ENCODE results near the gene SUN2.

SUN2 gene

GRCh38 chr22:38699784-38700183, 56.0 kb downstream of the SUN2 start:
- TF ChIP-seq TEAD4 (IDR thresholded peaks at IDR 0.05) (no peak), EGR1 (IDR thresholded peaks at IDR 0.05) (no peak)

DNA sequence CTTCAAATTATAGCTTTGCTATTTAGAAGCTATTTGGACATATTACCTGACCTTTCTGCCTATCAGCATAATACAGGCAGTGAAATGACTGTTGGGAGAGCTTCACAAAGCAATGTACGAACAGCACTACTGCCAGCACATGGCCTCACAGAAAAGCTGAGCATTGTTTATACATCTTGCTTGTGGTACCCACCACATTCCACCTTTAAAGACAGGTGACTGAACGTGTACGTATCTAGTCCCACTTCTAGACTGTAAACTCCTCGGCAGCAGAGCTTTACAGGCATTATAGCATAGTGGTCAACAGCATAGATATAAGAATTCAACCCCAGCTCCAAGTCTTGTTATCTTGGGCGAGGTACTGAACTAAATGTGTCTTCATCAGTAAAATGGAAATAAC, 56.7 kb downstream of the SUN2 start:
- TF ChIP-seq FOXM1 (IDR thresholded peaks at IDR 0.05; ENCODE audit: borderline replicate concordance, low read depth): no peak
- TF ChIP-seq RAD21 (IDR thresholded peaks at IDR 0.05; ENCODE audit: low read depth): no peak
- TF ChIP-seq MAX (IDR thresholded peaks at IDR 0.05): no peak

GRCh38 chr22:38698407-38699094, 57.2 kb downstream of the SUN2 start:
- TF ChIP-seq ZBTB7A (IDR thresholded peaks at IDR 0.05; ENCODE audit: low read depth) (no peak), TAF1 (IDR thresholded peaks at IDR 0.05; ENCODE audit: low read depth) (no peak), FOXM1 (IDR thresholded peaks at IDR 0.05; ENCODE audit: borderline replicate concordance, low read depth) (no peak), EP300 (IDR thresholded peaks at IDR 0.05; ENCODE audit: borderline replicate concordance) (no peak)

- TF ChIP-seq TCF12 (IDR thresholded peaks at IDR 0.05; ENCODE audit: low read depth): no peak
- no peak for TF ChIP-seq MAX (IDR thresholded peaks at IDR 0.05)
- no peak for TF ChIP-seq ZBTB7A (IDR thresholded peaks at IDR 0.05; ENCODE audit: low read depth)
- no peak for TF ChIP-seq RAD21 (IDR thresholded peaks at IDR 0.05; ENCODE audit: low read depth)
- TF ChIP-seq CEBPB (IDR thresholded peaks at IDR 0.05): no peak
- no peak for TF ChIP-seq FOXM1 (IDR thresholded peaks at IDR 0.05; ENCODE audit: borderline replicate concordance, low read depth)
- TF ChIP-seq REST (IDR thresholded peaks at IDR 0.05; ENCODE audit: low read depth): no peak
- no peak for TF ChIP-seq TAF1 (IDR thresholded peaks at IDR 0.05; ENCODE audit: low read depth)
- no peak for TF ChIP-seq NFIC (IDR thresholded peaks at IDR 0.05)
- TF ChIP-seq EGR1 (IDR thresholded peaks at IDR 0.05): no peak
- TF ChIP-seq YY1 (IDR thresholded peaks at IDR 0.05; ENCODE audit: low read depth): no peak
- TF ChIP-seq EP300 (IDR thresholded peaks at IDR 0.05; ENCODE audit: borderline replicate concordance): no peak
- no peak for TF ChIP-seq CREB1 (IDR thresholded peaks at IDR 0.05; ENCODE audit: low read depth)
- TF ChIP-seq, protein P1, sequence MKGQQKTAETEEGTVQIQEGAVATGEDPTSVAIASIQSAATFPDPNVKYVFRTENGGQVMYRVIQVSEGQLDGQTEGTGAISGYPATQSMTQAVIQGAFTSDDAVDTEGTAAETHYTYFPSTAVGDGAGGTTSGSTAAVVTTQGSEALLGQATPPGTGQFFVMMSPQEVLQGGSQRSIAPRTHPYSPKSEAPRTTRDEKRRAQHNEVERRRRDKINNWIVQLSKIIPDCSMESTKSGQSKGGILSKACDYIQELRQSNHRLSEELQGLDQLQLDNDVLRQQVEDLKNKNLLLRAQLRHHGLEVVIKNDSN (IDR thresholded peaks at IDR 0.05): no peak
- no peak for TF ChIP-seq TEAD4 (IDR thresholded peaks at IDR 0.05)
Observed at GRCh38 chr22:38697425-38698089, 58.2 kb downstream of the SUN2 start.

GRCh38 chr22:38696606-38697424, 59.0 kb downstream of the SUN2 start:
- TF ChIP-seq TEAD4 (IDR thresholded peaks at IDR 0.05) (no peak), REST (IDR thresholded peaks at IDR 0.05; ENCODE audit: low read depth) (no peak), RAD21 (IDR thresholded peaks at IDR 0.05; ENCODE audit: low read depth) (no peak)

DNA sequence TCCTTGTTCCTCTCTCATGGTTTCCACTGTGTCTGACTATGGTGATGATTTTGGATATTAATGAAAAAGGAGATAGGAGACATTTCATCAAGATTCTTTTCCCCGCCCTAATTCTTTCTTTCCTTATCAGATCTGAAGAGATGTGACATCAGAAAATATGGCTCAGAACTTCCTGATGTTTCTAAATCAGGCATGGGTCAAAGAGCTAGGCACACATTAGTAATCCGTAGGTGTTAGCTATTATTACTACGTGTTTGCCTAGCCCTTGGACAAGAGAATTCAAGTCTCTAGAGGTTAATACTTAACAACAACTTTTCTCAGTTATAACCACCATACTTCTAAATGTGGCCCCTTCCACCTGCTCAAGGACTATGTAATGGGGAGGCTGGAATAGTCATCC, 60.9 kb downstream of the SUN2 start:
- TF ChIP-seq TCF12 (IDR thresholded peaks at IDR 0.05; ENCODE audit: low read depth): no peak

GRCh38 chr22:38694049-38694448, 61.7 kb downstream of the SUN2 start:
- TF ChIP-seq NFIC (IDR thresholded peaks at IDR 0.05): no peak
